GM19193 (cell line): ENCODE data around the gene ZNF232.

Source experiments
- POLR2A ChIP-seq: IDR thresholded peaks from 4 replicates; pipeline ENCODE4 v1.6.1; 2011; ENCODE audit not compliant: insufficient read depth, insufficient read length; ENCODE audit errors: extremely low read depth

ZNF232 gene

DNA sequence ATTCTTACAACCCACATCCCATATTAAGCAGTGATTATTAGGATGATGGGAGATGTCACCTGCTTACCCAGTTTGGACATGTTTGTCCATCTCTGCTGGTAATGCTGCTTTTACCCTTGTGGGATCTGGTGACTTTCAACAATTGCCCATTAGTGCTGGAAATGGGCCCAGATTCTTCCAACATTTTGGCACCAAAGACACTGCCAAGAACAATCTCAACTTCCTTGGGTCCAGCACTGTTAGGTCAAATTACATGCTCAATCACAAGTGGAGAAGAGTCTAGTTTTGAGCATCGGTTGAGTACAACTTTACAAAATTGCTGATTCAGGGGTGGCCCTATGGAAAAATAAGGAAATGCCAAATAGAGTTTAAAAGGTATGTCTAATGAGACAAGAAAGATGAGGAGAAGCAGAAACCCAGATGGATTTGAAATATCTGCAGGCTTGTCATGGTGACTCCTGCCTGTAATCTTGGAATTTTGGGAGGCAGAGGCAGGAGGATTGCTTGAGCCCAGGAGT lies 46.4 kb downstream of the ZNF232 start:
- no peak for TF ChIP-seq POLR2A
